ENCODE measurements around the gene PPFIBP2.

DNA sequence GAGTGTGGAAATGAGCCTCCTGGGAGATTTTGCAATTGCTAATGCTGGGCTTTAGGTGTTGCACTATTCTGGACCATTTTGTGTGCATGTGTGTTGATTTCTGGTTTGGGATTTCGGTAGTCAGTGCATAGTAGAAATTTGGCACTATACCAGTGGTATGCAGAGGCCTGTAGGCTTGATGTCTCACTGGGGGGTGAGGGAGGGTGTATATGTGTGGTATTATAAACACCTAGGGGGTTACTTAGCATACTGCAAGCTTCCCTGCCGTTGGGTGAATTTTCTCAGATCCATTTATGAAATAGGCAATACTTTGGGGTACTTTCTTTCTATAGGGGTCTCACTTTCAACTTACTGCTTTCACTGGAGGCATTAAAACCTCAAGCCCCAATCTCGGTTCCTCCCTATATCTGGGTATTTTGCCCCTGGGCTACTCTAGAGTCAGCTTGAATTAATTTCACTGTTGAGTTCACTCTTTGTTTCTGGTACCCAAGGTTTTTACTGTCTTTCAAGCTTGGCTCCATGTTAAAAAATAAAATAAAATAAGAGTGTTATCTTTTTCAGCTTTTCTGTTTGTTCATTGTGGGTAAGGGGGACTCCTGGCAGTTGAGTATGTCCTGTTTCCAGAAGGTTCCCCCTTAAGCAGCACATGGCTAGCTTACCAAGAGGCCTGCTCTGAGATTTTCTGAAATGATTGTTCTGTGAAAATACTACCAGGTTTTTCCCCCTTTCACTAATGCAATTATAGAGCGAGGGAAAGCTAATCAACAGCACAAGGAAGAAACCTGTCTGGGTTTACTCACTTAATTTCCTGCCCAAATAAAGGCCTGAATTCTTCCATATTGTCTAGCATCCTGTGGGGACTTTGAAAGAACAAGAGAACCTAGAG is 45.8 kb downstream of the PPFIBP2 start:
- TF ChIP-seq CTCF (IDR thresholded peaks at IDR 0.05) (0 out of 2 replicates have a peak, but pooled peaks have one; percentile 7), SIN3A (IDR thresholded peaks at IDR 0.05; ENCODE audit: borderline replicate concordance, insufficient read depth, low read depth, low read length) (no peak), POLR2AphosphoS5 (IDR thresholded peaks at IDR 0.05; ENCODE audit: low read depth, low read length) (no peak), TCF7L2 (IDR thresholded peaks at IDR 0.05; ENCODE audit: low read depth, low read length) (no peak)
- TF ChIP-seq, protein P1, sequence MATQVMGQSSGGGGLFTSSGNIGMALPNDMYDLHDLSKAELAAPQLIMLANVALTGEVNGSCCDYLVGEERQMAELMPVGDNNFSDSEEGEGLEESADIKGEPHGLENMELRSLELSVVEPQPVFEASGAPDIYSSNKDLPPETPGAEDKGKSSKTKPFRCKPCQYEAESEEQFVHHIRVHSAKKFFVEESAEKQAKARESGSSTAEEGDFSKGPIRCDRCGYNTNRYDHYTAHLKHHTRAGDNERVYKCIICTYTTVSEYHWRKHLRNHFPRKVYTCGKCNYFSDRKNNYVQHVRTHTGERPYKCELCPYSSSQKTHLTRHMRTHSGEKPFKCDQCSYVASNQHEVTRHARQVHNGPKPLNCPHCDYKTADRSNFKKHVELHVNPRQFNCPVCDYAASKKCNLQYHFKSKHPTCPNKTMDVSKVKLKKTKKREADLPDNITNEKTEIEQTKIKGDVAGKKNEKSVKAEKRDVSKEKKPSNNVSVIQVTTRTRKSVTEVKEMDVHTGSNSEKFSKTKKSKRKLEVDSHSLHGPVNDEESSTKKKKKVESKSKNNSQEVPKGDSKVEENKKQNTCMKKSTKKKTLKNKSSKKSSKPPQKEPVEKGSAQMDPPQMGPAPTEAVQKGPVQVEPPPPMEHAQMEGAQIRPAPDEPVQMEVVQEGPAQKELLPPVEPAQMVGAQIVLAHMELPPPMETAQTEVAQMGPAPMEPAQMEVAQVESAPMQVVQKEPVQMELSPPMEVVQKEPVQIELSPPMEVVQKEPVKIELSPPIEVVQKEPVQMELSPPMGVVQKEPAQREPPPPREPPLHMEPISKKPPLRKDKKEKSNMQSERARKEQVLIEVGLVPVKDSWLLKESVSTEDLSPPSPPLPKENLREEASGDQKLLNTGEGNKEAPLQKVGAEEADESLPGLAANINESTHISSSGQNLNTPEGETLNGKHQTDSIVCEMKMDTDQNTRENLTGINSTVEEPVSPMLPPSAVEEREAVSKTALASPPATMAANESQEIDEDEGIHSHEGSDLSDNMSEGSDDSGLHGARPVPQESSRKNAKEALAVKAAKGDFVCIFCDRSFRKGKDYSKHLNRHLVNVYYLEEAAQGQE (IDR thresholded peaks at IDR 0.05; ENCODE audit: insufficient read depth in 1 of 2, low read depth in 2 of 2, low read length in 1 of 2), result no peak
